ENCODE results near the gene RPS6KA1. TPM values are rescaled to one million over a fixed set of nuclear protein-coding genes. Genes with fewer than 3 reads are reported as not detected.

Gene RPS6KA1
- total and polyA plus RNA-seq, 3 donors from 2014 or later = 14.9 to 24.2 (median 15.6) TPM

- H3K36me3 ChIP-seq (ENCODE audit: low read depth, missing control alignments) = no peaks in the 10 kb centered on the region
- intact Hi-C loops (cut with DNase I; ENCODE audit: low total_unique reads) = no loop called here
- WGBS, 2 donors = 89 to 95% methylated on average over 10 to 13 of the region's 13 CpGs
Measured at GRCh38 chr1:26558685-26559048, 29.1 kb downstream of the RPS6KA1 start.

GRCh38 chr1:26560403-26560780, 30.8 kb downstream of the RPS6KA1 start:
- Histone ChIP-seq H3K27me3 (no peaks in the 10 kb centered on the region), H3K9me3 (no peaks in the 10 kb centered on the region), H3K36me3 (ENCODE audit: low read depth, missing control alignments) (no peaks in the 10 kb centered on the region), H3K27ac (no peak overlapping the region), H3K4me3 (no peak overlapping the region), H3K4me1 (peaks cover 17% of the 10 kb centered on the region)
- WGBS, 2 donors = 100% methylated on average over 3 of the region's 3 CpGs; no CpG with 5 or more reads in 1 of the 2 donors
- no peak for TF ChIP-seq CTCF (IDR thresholded peaks at IDR 0.05)
- no peak for TF ChIP-seq POLR2A (IDR thresholded peaks at IDR 0.05)
- intact Hi-C loops (cut with DNase I; ENCODE audit: low total_unique reads) = no loop called here
- DNase-seq = no peak

More at GRCh38 chr1:26558685-26559048, 29.1 kb downstream of the RPS6KA1 start:
- no peak overlapping the region for H3K4me3 ChIP-seq
- no peaks in the 10 kb centered on the region for H3K9me3 ChIP-seq
- no peaks in the 10 kb centered on the region for H3K27me3 ChIP-seq
- no peak overlapping the region for H3K27ac ChIP-seq
- peaks cover 20% of the 10 kb centered on the region for H3K4me1 ChIP-seq
- TF ChIP-seq CTCF (IDR thresholded peaks at IDR 0.05) = no peak
- no peak for TF ChIP-seq POLR2A (IDR thresholded peaks at IDR 0.05)
- DNase-seq = no peak

- DNase-seq = no peak
- Histone ChIP-seq H3K4me3 (no peak overlapping the region), H3K36me3 (ENCODE audit: low read depth, missing control alignments) (no peaks in the 10 kb centered on the region), H3K4me1 (peaks cover 5% of the 10 kb centered on the region), H3K9me3 (no peaks in the 10 kb centered on the region), H3K27ac (no peak overlapping the region), H3K27me3 (no peaks in the 10 kb centered on the region)
- no peak for TF ChIP-seq POLR2A (IDR thresholded peaks at IDR 0.05)
- TF ChIP-seq CTCF (IDR thresholded peaks at IDR 0.05) = no peak
- 74 to 77% methylated on average over 4 of the region's 4 CpGs for WGBS, 2 donors
- intact Hi-C loops (cut with DNase I; ENCODE audit: low total_unique reads) = no loop called here
Measured at GRCh38 chr1:26570287-26570686, 40.7 kb downstream of the RPS6KA1 start.

GRCh38 chr1:26571381-26571780, 41.8 kb downstream of the RPS6KA1 start:
- TF ChIP-seq CTCF (IDR thresholded peaks at IDR 0.05) = no peak
- TF ChIP-seq POLR2A (IDR thresholded peaks at IDR 0.05) = no peak
- H3K27ac ChIP-seq = no peak overlapping the region
- intact Hi-C loops (cut with DNase I; ENCODE audit: low total_unique reads) = no loop called here
- H3K27me3 ChIP-seq = no peaks in the 10 kb centered on the region
- 85 to 93% methylated on average over 5 to 8 of the region's 8 CpGs for WGBS, 2 donors
- peaks cover 5% of the 10 kb centered on the region for H3K4me1 ChIP-seq
- H3K4me3 ChIP-seq = no peak overlapping the region
- no peaks in the 10 kb centered on the region for H3K36me3 ChIP-seq (ENCODE audit: low read depth, missing control alignments)
- DNase-seq = no peak
- H3K9me3 ChIP-seq = no peaks in the 10 kb centered on the region

- TF ChIP-seq POLR2A (IDR thresholded peaks at IDR 0.05) (no peak), CTCF (IDR thresholded peaks at IDR 0.05) (no peak)
- DNase-seq = no peak
- H3K4me1 ChIP-seq = peaks cover 5% of the 10 kb centered on the region
- no peak overlapping the region for H3K4me3 ChIP-seq
- intact Hi-C loops (cut with DNase I; ENCODE audit: low total_unique reads) = no loop called here
- H3K27me3 ChIP-seq = no peaks in the 10 kb centered on the region
- H3K27ac ChIP-seq = no peak overlapping the region
- H3K36me3 ChIP-seq (ENCODE audit: low read depth, missing control alignments) = no peaks in the 10 kb centered on the region
- no peaks in the 10 kb centered on the region for H3K9me3 ChIP-seq
- 87 to 90% methylated on average over 13 of the region's 13 CpGs for WGBS, 2 donors
Measured at GRCh38 chr1:26574018-26574417, 44.5 kb downstream of the RPS6KA1 start.

Data from testis (tissue), 3 donors.